Measurements from ENCODE around the gene TULP1.

DNA sequence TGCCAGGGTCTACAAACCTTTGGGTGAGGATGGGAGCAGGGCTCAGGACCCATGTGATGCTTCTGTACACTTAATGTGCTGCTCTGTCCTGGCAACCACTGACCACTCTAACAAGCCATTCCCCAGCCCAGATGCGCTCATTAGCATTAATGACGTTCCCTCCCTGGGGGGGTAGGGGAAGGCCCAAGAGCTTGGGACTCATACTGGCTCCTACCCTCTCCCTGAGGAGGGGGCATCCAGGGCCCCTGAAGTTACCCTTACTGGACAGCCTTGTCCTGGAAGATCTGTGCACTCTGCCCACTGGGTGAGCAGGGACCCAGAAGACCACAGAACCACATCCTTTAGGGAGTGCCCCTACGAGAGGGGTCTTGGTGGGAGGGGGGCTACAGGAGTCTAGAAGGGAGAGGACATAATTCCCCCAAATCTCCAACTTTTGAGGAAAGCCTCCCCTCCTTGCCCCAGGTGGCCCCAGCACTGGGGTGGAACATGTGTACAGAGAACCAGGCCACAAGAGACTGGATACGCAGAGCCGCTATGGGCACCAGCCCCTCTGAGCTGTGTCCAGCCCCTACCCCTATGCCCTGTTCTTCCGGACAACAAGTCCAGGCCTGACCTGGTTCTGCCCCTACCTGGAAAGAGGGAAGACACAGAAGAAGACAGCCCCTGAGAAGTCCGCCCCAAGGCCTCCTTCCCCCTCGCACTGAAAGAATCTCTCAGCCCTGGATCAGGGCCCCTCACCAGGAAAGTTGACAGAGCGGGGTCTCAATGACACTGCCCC is 17.2 kb downstream of the TULP1 start:
- TF ChIP-seq CTCF (IDR thresholded peaks at IDR 0.05) (no peak), POLR2AphosphoS5 (IDR thresholded peaks at IDR 0.05) (no peak)

Measured in breast epithelium (tissue), 3 donors.